Neural progenitor cell (in vitro differentiated cells): ENCODE results near the gene TBCA. TPM values are rescaled to one million over a fixed set of nuclear protein-coding genes. Genes with fewer than 3 reads are reported as not detected.

ENCODE experiments used
- DNase-seq: peaks from one replicate; pipeline ENCODE4 v3.0.0-alpha.2; 2016; ENCODE audit warnings: low spot score
- H2AFZ ChIP-seq: fragments of 200-600 bp; sonication (generic); replicated peaks from 2 replicates; pipeline ENCODE4 v1.6.1; 2016; ENCODE audit warnings: antibody characterized with exemption
- H3F3A ChIP-seq: fragments of 200-600 bp; sonication (generic); 2 replicates; pipeline ENCODE4 v1.6.1; 2016; ENCODE audit warnings: antibody characterized with exemption, low read depth
- H3K27ac ChIP-seq: fragments of 200-600 bp; sonication (generic); 2 replicates; pipeline ENCODE4 v1.5.1; 2016; ENCODE audit warnings: mild to moderate bottlenecking
- H3K27me3 ChIP-seq: fragments of 200-600 bp; sonication (generic); 2 replicates; pipeline ENCODE4 v1.6.1; 2016; ENCODE audit warnings: mild to moderate bottlenecking, moderate library complexity
- H3K36me3 ChIP-seq: fragments of 200-600 bp; sonication (generic); 2 replicates; pipeline ENCODE4 v1.5.1; 2016
- H3K4me1 ChIP-seq: fragments of 200-600 bp; sonication (generic); 2 replicates; pipeline ENCODE4 v1.6.1; 2016; ENCODE audit warnings: mixed run types
- H3K4me2 ChIP-seq: fragments of 200-600 bp; sonication (generic); 2 replicates; pipeline ENCODE4 v1.6.1; 2016
- H3K4me3 ChIP-seq: fragments of 200-600 bp; sonication (generic); 2 replicates; pipeline ENCODE4 v1.5.1; 2016
- H3K79me2 ChIP-seq: fragments of 200-600 bp; sonication (generic); 2 replicates; pipeline ENCODE4 v1.6.1; 2016; ENCODE audit warnings: low read depth
- H3K9ac ChIP-seq: fragments of 200-600 bp; sonication (generic); 2 replicates; pipeline ENCODE4 v1.6.1; 2016
- H3K9me3 ChIP-seq: fragments of 200-600 bp; sonication (generic); 2 replicates; pipeline ENCODE4 v1.5.1; 2016; ENCODE audit warnings: low read depth
- H4K20me1 ChIP-seq: fragments of 200-600 bp; sonication (generic); 2 replicates; pipeline ENCODE4 v1.6.1; 2016; ENCODE audit warnings: low read depth
- H3K27ac Mint-ChIP-seq: 3 replicates; pipeline ENCODE4 v1.8.0; 2021; ENCODE audit warnings: mixed read lengths
- H3K27me3 Mint-ChIP-seq: 2 replicates; pipeline ENCODE4 v1.8.0; 2022; ENCODE audit warnings: low read depth, mild to moderate bottlenecking, inconsistent platforms, moderate library complexity, mixed read lengths; ENCODE audit not compliant: insufficient read depth
- H3K36me3 Mint-ChIP-seq: 3 replicates; pipeline ENCODE4 v1.8.0; 2021; ENCODE audit warnings: mixed read lengths
- H3K4me1 Mint-ChIP-seq: 3 replicates; pipeline ENCODE4 v1.8.0; 2021; ENCODE audit warnings: mixed read lengths
- H3K4me3 Mint-ChIP-seq: 3 replicates; pipeline ENCODE4 v1.8.0; 2021; ENCODE audit warnings: mild to moderate bottlenecking, moderate library complexity, mixed read lengths
- H3K9me3 Mint-ChIP-seq: 3 replicates; pipeline ENCODE4 v1.8.0; 2020; ENCODE audit warnings: mixed read lengths
- EZH2 ChIP-seq: fragments of 200-600 bp; sonication (generic); IDR thresholded peaks from 2 replicates; pipeline ENCODE4 v1.6.1; 2017; ENCODE audit warnings: antibody characterized with exemption, mild to moderate bottlenecking, moderate library complexity
- EZH2phosphoT487 ChIP-seq: fragments of 200-600 bp; sonication (generic); IDR thresholded peaks from 2 replicates; pipeline ENCODE4 v1.6.1; 2017; ENCODE audit warnings: antibody characterized with exemption
- total RNA-seq: library from RNA; depleted of rRNA; stranded (reverse); fragments of >200 nt; gene quantifications from 2 replicates; pipeline ENCODE4 v1.2.3, GENCODE V29; 2015; ENCODE audit warnings: low replicate concordance
- TF ChIP-seq, protein P1 (sequence below): fragments of 200-600 bp; sonication (generic); IDR thresholded peaks from 2 replicates; pipeline ENCODE4 v1.5.1; 2017; ENCODE audit warnings: antibody characterized with exemption, mild to moderate bottlenecking

Gene TBCA
- total RNA-seq, 1 donor from 2014 or later = 270 TPM

- Histone ChIP-seq H3K27ac (no peak overlapping the region), H3K9me3 (no peaks in the 10 kb centered on the region)
- peaks cover 12% of the 10 kb centered on the region for H3K27me3 Mint-ChIP-seq
Observed at GRCh38 chr5:77658662-77659061, 117.5 kb downstream of the TBCA start.

GRCh38 chr5:77651343-77651742 is 124.8 kb downstream of the TBCA start:
- no peak for DNase-seq
- H3K36me3 ChIP-seq = no peaks in the 10 kb centered on the region

More at GRCh38 chr5:77658662-77659061, 117.5 kb downstream of the TBCA start:
- H2AFZ ChIP-seq = no peak overlapping the region
- H3K27ac Mint-ChIP-seq = no peak overlapping the region
- H3K4me3 ChIP-seq = no peak overlapping the region
- no peak for DNase-seq
- H3K36me3 ChIP-seq = no peaks in the 10 kb centered on the region
- H3K27me3 ChIP-seq = peaks cover 51% of the 10 kb centered on the region
- H3K4me2 ChIP-seq = no peak overlapping the region
- peaks cover 5% of the 10 kb centered on the region for H3K9me3 Mint-ChIP-seq
- no peaks in the 10 kb centered on the region for H3K4me1 ChIP-seq
- no peaks in the 10 kb centered on the region for H3K36me3 Mint-ChIP-seq
- H3K9ac ChIP-seq = no peak overlapping the region
- H3K79me2 ChIP-seq = no peaks in the 10 kb centered on the region
- TF ChIP-seq, protein P1, sequence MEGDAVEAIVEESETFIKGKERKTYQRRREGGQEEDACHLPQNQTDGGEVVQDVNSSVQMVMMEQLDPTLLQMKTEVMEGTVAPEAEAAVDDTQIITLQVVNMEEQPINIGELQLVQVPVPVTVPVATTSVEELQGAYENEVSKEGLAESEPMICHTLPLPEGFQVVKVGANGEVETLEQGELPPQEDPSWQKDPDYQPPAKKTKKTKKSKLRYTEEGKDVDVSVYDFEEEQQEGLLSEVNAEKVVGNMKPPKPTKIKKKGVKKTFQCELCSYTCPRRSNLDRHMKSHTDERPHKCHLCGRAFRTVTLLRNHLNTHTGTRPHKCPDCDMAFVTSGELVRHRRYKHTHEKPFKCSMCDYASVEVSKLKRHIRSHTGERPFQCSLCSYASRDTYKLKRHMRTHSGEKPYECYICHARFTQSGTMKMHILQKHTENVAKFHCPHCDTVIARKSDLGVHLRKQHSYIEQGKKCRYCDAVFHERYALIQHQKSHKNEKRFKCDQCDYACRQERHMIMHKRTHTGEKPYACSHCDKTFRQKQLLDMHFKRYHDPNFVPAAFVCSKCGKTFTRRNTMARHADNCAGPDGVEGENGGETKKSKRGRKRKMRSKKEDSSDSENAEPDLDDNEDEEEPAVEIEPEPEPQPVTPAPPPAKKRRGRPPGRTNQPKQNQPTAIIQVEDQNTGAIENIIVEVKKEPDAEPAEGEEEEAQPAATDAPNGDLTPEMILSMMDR = no peak
- TF ChIP-seq EZH2 = no peak
- TF ChIP-seq EZH2phosphoT487 = no peak
- no peaks in the 10 kb centered on the region for H4K20me1 ChIP-seq
- H3K4me3 Mint-ChIP-seq = no peak overlapping the region
- peaks cover 7% of the 10 kb centered on the region for H3K4me1 Mint-ChIP-seq
- no peaks in the 10 kb centered on the region for H3F3A ChIP-seq

GRCh38 chr5:77650686-77651085 is 125.5 kb downstream of the TBCA start:
- peaks cover 67% of the 10 kb centered on the region for H3K27me3 Mint-ChIP-seq
- H3K27me3 ChIP-seq = peaks cover 100% of the 10 kb centered on the region
- H3K9me3 Mint-ChIP-seq = peaks cover 5% of the 10 kb centered on the region
- no peaks in the 10 kb centered on the region for H3K36me3 ChIP-seq
- H3K4me3 Mint-ChIP-seq = no peak overlapping the region
- H3K27ac ChIP-seq = no peak overlapping the region
- peaks cover 9% of the 10 kb centered on the region for H4K20me1 ChIP-seq
- peaks cover 7% of the 10 kb centered on the region for H3K4me1 Mint-ChIP-seq
- no peak for DNase-seq
- no peaks in the 10 kb centered on the region for H3K36me3 Mint-ChIP-seq
- peaks cover 13% of the 10 kb centered on the region for H3K4me1 ChIP-seq
- no peak overlapping the region for H2AFZ ChIP-seq
- H3K9ac ChIP-seq = no peak overlapping the region
- H3K4me2 ChIP-seq = no peak overlapping the region
- H3K27ac Mint-ChIP-seq = no peak overlapping the region
- TF ChIP-seq EZH2 = no peak
- TF ChIP-seq EZH2phosphoT487 = no peak
- TF ChIP-seq, protein P1 = no peak
- no peak overlapping the region for H3K4me3 ChIP-seq
- H3K79me2 ChIP-seq = no peaks in the 10 kb centered on the region
- peaks cover 19% of the 10 kb centered on the region for H3F3A ChIP-seq
- no peaks in the 10 kb centered on the region for H3K9me3 ChIP-seq

More at GRCh38 chr5:77651343-77651742, 124.8 kb downstream of the TBCA start:
- Histone ChIP-seq H3K9ac (no peak overlapping the region), H3K4me3 (no peak overlapping the region), H3K4me2 (no peak overlapping the region), H3K79me2 (no peaks in the 10 kb centered on the region), H3F3A (peaks cover 13% of the 10 kb centered on the region), H3K27me3 (peaks cover 100% of the 10 kb centered on the region), H3K9me3 (no peaks in the 10 kb centered on the region), H3K27ac (no peak overlapping the region), H2AFZ (no peak overlapping the region), H3K4me1 (peaks cover 13% of the 10 kb centered on the region), H4K20me1 (peaks cover 3% of the 10 kb centered on the region)
- H3K4me1 Mint-ChIP-seq = peaks cover 4% of the 10 kb centered on the region
- H3K27ac Mint-ChIP-seq = no peak overlapping the region
- H3K27me3 Mint-ChIP-seq = peaks cover 61% of the 10 kb centered on the region
- no peak overlapping the region for H3K4me3 Mint-ChIP-seq
- H3K36me3 Mint-ChIP-seq = no peaks in the 10 kb centered on the region
- TF ChIP-seq, protein P1 = no peak
- TF ChIP-seq EZH2 (no peak), EZH2phosphoT487 (no peak)
- peaks cover 5% of the 10 kb centered on the region for H3K9me3 Mint-ChIP-seq
